ENCODE measurements around the gene MAGEA9B. TPM values are rescaled to one million over a fixed set of nuclear protein-coding genes. Genes with fewer than 3 reads are reported as not detected.
A peak's percentile ranks its signal among the peaks of the same experiment; 100 is the strongest.
"Not testable (repeated sequence)": the region's sequence is repeated elsewhere in the genome, so short reads cannot be mapped to it uniquely, and the experiment has no call there.

The MAGEA9B gene
- total RNA-seq, result not detected

GRCh38 chrX:149587359-149587758 is at the start of gene MAGEA9B:
Gene MAGEA9B, minus strand, starts transcription at chrX:149587459. Its CDS starts 4,280 bp downstream, at chrX:149583179.
- intact Hi-C loops (cut with DNase I; ENCODE audit: low total_unique reads); H3K9me3 ChIP-seq; H3K4me3 ChIP-seq; DNase-seq (ENCODE audit: low spot score in 2 of 2); H3K36me3 ChIP-seq; H3K27ac ChIP-seq; H3K27me3 ChIP-seq; H3K4me1 ChIP-seq: not testable (repeated sequence)

- Histone ChIP-seq H3K9me3 (peaks cover 0 to 7% of the 10 kb centered on the region in 2 donors), H3K27ac (no peak overlapping the region), H3K27me3 (peaks cover 0 to 21% of the 10 kb centered on the region in 2 donors), H3K36me3 (no peaks in the 10 kb centered on the region), H3K4me3 (no peak overlapping the region), H3K4me1 (no peaks in the 10 kb centered on the region)
- intact Hi-C loops (cut with DNase I; ENCODE audit: low total_unique reads), result no loop called here
- no peak for DNase-seq (ENCODE audit: low spot score in 2 of 2)
- TF ChIP-seq CTCF (IDR thresholded peaks at IDR 0.05) (no peak), POLR2AphosphoS5 (IDR thresholded peaks at IDR 0.05) (no peak), POLR2A (IDR thresholded peaks at IDR 0.05) (no peak)
Measured at GRCh38 chrX:149633511-149633910, 46.3 kb upstream of the MAGEA9B start.

GRCh38 chrX:149631234-149632165 is 44.2 kb upstream of the MAGEA9B start, which contains the start of gene TMEM185A:
Gene TMEM185A, minus strand, starts transcription at chrX:149631792. Its CDS starts 212 bp downstream, at chrX:149631580.
- peaks cover 0 to 14% of the 10 kb centered on the region in 2 donors for H3K27me3 ChIP-seq
- TF ChIP-seq POLR2AphosphoS5 (IDR thresholded peaks at IDR 0.05) (no peak), POLR2A (IDR thresholded peaks at IDR 0.05) (no peak), CTCF (IDR thresholded peaks at IDR 0.05) (no peak)
- no peaks in the 10 kb centered on the region for H3K36me3 ChIP-seq
- H3K9me3 ChIP-seq, result peaks cover 0 to 2% of the 10 kb centered on the region in 2 donors
- H3K27ac ChIP-seq, result peak within 1 kb of the TSS; percentile 5 to 71
- DNase-seq (ENCODE audit: low spot score in 2 of 2), result peak; percentile 23 to 57
- H3K4me1 ChIP-seq, result no peaks in the 10 kb centered on the region
- H3K4me3 ChIP-seq, result peak within 1 kb of the TSS; percentile 66 to 75 (median 72)
- intact Hi-C loops (cut with DNase I; ENCODE audit: low total_unique reads), result no loop called here

- Histone ChIP-seq H3K27me3 (peaks cover 0 to 8% of the 10 kb centered on the region in 2 donors), H3K36me3 (no peaks in the 10 kb centered on the region), H3K27ac (peak overlapping the region; percentile 5 to 71), H3K9me3 (no peaks in the 10 kb centered on the region), H3K4me3 (peak overlapping the region; percentile 66 to 75 (median 72)), H3K4me1 (no peaks in the 10 kb centered on the region)
- no peak for DNase-seq (ENCODE audit: low spot score in 2 of 2)
- TF ChIP-seq CTCF (IDR thresholded peaks at IDR 0.05) (no peak), POLR2AphosphoS5 (IDR thresholded peaks at IDR 0.05) (no peak), POLR2A (IDR thresholded peaks at IDR 0.05) (no peak)
- intact Hi-C loops (cut with DNase I; ENCODE audit: low total_unique reads), result no loop called here
Measured at GRCh38 chrX:149630681-149631233, 43.5 kb upstream of the MAGEA9B start.

GRCh38 chrX:149629730-149630387 is 42.6 kb upstream of the MAGEA9B start:
- Histone ChIP-seq H3K36me3 (no peaks in the 10 kb centered on the region), H3K27ac (peak overlapping the region in 1 of 2 donors; percentile 71), H3K4me1 (no peaks in the 10 kb centered on the region), H3K9me3 (no peaks in the 10 kb centered on the region), H3K27me3 (no peaks in the 10 kb centered on the region), H3K4me3 (peak overlapping the region in 2 of 3 donors; percentile 66 to 72)
- DNase-seq (ENCODE audit: low spot score in 2 of 2), result no peak
- intact Hi-C loops (cut with DNase I; ENCODE audit: low total_unique reads), result no loop called here
- TF ChIP-seq POLR2A (IDR thresholded peaks at IDR 0.05) (no peak), CTCF (IDR thresholded peaks at IDR 0.05) (no peak)
